Measurements from ENCODE around the gene CYTL1. TPM values are rescaled to one million over a fixed set of nuclear protein-coding genes. Genes with fewer than 3 reads are reported as not detected.

Gene CYTL1
- total and polyA plus RNA-seq, 9 of the 15 experiments (the other 6 are each of a cell fraction or from before 2014, with no cell fraction given) = not detected

DNA sequence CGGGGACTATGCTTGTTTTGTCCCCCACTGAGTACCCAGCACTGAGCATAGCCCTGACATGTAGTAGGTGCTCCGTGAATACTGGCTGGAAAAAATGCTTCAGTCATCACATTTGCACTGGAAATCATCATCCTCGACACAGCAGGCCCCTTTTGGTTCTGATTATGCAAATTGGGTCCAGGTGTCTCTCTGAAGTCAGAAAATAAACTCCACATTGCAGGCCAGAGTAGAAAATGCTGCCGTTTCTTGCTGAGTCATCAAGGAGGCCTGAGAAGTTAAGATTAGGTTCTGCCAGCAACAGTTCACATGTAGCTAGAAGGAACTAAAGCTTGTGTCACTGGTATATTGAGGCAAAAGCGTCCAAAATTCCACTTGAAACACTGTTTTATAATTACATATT lies 17.0 kb upstream of the CYTL1 start:
- no peak overlapping the region for H3K4me3 ChIP-seq
- no peaks in the 10 kb centered on the region for H3K79me2 ChIP-seq (ENCODE audit: control insufficient read depth, insufficient read depth, low read length)
- ChIA-PET POLR2A (interaction anchor here (0.5 to 1.9 kb wide), 4 partner anchors 9 to 1553 kb away, joined by 3 to 8 read pairs (median 4); no protein-coding TSS in a partner anchor), CTCF (ENCODE audit: low intra/inter-chr PET ratio) (no interaction called here)
- 0 out of 2 replicates have a peak overlapping the region, but pooled peaks have one; percentile 4 for H2AFZ ChIP-seq (ENCODE audit: low read depth, low read length)
- FAIRE-seq = peak; percentile 90
- no peaks in the 10 kb centered on the region for H3K36me3 ChIP-seq (ENCODE audit: control insufficient read depth, insufficient read depth, low read length)
- no peaks in the 10 kb centered on the region for H4K20me1 ChIP-seq (replicated peaks; ENCODE audit: control insufficient read depth, insufficient read depth, low read length)
- intact Hi-C loops (cut with micrococcal nuclease) (loop anchor here (1.0 kb wide), 1 partner anchor 33 kb away; no protein-coding TSS in a partner anchor), in situ Hi-C loops (cut with MboI) (no loop called here)
- H3K27me3 ChIP-seq (ENCODE audit: control insufficient read depth in 2 of 2, insufficient read depth in 2 of 2, low read length in 2 of 2) = no peaks in the 10 kb centered on the region
- peak overlapping the region; percentile 53 for H3K4me2 ChIP-seq (ENCODE audit: insufficient read depth, low read length)
- H3K4me1 ChIP-seq (replicated peaks in 1 of 2; ENCODE audit: control insufficient read depth in 2 of 2, insufficient read depth in 2 of 2, low read length in 2 of 2) = peaks cover 24 to 59% of the 10 kb centered on the region in 2 experiments
- no peaks in the 10 kb centered on the region for H3K9me1 ChIP-seq (ENCODE audit: control insufficient read depth, insufficient read depth, low read length)
- DNase-seq (ENCODE audit: extremely low read depth in 1 of 4, low spot score in 3 of 4) = peak; percentile 24 to 91 (median 48)
- H3K9me3 ChIP-seq (replicated peaks; ENCODE audit: control insufficient read depth, insufficient read depth, low read depth, low read length) = no peaks in the 10 kb centered on the region
- H3K9ac ChIP-seq (ENCODE audit: insufficient read depth in 1 of 2, low read depth in 2 of 2, low read length in 2 of 2) = no peak overlapping the region
- BruUV-seq (replicated peaks) = no TSS peak
- ATAC-seq = peak; percentile 82
- peak overlapping the region; percentile 76 for H3K27ac ChIP-seq (ENCODE audit: extremely low read depth, low read depth, low read length)
- WGBS (ENCODE audit: insufficient coverage, low coverage, missing lambda C conversion rate) = 4% methylated on average over 5 of the region's 5 CpGs
- no peak for TF ChIP-seq BDP1 (IDR thresholded peaks at IDR 0.05; ENCODE audit: insufficient read depth, insufficient read length)
- TF ChIP-seq POLR2AphosphoS5 (IDR thresholded peaks at IDR 0.05; ENCODE audit: control insufficient read depth, insufficient read depth, low read depth, low read length) = peak; percentile 78
- peak; percentile 82 for TF ChIP-seq ZNF766 (CRISPR knock-in tag; conservative IDR thresholded peaks at IDR 0.05)
- TF ChIP-seq, protein P1, sequence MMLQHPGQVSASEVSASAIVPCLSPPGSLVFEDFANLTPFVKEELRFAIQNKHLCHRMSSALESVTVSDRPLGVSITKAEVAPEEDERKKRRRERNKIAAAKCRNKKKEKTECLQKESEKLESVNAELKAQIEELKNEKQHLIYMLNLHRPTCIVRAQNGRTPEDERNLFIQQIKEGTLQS (IDR thresholded peaks at IDR 0.05) = peak; percentile 89
- TF ChIP-seq, protein P1 (CRISPR knock-in tag; conservative IDR thresholded peaks at IDR 0.05) = no peak
- TF ChIP-seq, protein P2, sequence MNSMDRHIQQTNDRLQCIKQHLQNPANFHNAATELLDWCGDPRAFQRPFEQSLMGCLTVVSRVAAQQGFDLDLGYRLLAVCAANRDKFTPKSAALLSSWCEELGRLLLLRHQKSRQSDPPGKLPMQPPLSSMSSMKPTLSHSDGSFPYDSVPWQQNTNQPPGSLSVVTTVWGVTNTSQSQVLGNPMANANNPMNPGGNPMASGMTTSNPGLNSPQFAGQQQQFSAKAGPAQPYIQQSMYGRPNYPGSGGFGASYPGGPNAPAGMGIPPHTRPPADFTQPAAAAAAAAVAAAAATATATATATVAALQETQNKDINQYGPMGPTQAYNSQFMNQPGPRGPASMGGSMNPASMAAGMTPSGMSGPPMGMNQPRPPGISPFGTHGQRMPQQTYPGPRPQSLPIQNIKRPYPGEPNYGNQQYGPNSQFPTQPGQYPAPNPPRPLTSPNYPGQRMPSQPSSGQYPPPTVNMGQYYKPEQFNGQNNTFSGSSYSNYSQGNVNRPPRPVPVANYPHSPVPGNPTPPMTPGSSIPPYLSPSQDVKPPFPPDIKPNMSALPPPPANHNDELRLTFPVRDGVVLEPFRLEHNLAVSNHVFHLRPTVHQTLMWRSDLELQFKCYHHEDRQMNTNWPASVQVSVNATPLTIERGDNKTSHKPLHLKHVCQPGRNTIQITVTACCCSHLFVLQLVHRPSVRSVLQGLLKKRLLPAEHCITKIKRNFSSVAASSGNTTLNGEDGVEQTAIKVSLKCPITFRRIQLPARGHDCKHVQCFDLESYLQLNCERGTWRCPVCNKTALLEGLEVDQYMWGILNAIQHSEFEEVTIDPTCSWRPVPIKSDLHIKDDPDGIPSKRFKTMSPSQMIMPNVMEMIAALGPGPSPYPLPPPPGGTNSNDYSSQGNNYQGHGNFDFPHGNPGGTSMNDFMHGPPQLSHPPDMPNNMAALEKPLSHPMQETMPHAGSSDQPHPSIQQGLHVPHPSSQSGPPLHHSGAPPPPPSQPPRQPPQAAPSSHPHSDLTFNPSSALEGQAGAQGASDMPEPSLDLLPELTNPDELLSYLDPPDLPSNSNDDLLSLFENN (IDR thresholded peaks at IDR 0.05; ENCODE audit: low read depth in 2 of 2, low read length in 2 of 2) = peak in 1 of 2 experiments; percentile 49; a peak in 1 of 4 replicates
- TF ChIP-seq SMARCC2 (IDR thresholded peaks at IDR 0.05; ENCODE audit: low read depth) = peak; percentile 81
- peak; percentile 3; the same call in 1 of the 2 replicates for TF ChIP-seq ZNF274 (IDR thresholded peaks at IDR 0.05; ENCODE audit: borderline replicate concordance, low read depth, low read length)
- TF ChIP-seq, protein P3, sequence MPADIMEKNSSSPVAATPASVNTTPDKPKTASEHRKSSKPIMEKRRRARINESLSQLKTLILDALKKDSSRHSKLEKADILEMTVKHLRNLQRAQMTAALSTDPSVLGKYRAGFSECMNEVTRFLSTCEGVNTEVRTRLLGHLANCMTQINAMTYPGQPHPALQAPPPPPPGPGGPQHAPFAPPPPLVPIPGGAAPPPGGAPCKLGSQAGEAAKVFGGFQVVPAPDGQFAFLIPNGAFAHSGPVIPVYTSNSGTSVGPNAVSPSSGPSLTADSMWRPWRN (IDR thresholded peaks at IDR 0.05; ENCODE audit: low read depth) = peak; percentile 40; the same call in 1 of the 2 replicates
- TF ChIP-seq MAFK (IDR thresholded peaks at IDR 0.05; ENCODE audit: low read length) = peak; percentile 99
- TF ChIP-seq MYC (IDR thresholded peaks at IDR 0.05; ENCODE audit: low read depth, low read length) = 0 out of 2 replicates have a peak, but pooled peaks have one; percentile 53
- TF ChIP-seq MYC (CRISPR knock-in tag; IDR thresholded peaks at IDR 0.05; ENCODE audit: borderline replicate concordance, low read depth) = no peak
- TF ChIP-seq, protein P4, sequence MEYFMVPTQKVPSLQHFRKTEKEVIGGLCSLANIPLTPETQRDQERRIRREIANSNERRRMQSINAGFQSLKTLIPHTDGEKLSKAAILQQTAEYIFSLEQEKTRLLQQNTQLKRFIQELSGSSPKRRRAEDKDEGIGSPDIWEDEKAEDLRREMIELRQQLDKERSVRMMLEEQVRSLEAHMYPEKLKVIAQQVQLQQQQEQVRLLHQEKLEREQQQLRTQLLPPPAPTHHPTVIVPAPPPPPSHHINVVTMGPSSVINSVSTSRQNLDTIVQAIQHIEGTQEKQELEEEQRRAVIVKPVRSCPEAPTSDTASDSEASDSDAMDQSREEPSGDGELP (CRISPR knock-in tag; IDR thresholded peaks at IDR 0.05; ENCODE audit: borderline replicate concordance) = no peak
- peak; percentile 55 for TF ChIP-seq TAF9B (IDR thresholded peaks at IDR 0.05; ENCODE audit: partially characterized antibody)
- TF ChIP-seq ZNF133 (CRISPR knock-in tag; IDR thresholded peaks at IDR 0.05) = no peak
- peak; percentile 96 for TF ChIP-seq DPF2 (IDR thresholded peaks at IDR 0.05)
- TF ChIP-seq NEUROD1 (IDR thresholded peaks at IDR 0.05; ENCODE audit: borderline replicate concordance, low read depth, low read length, partially characterized antibody) = peak; percentile 43
